WTC11 (cell line): Measurements from ENCODE around the gene CAVIN1.

Experiments
- ATF1 ChIP-seq: sonication (generic); formaldehyde crosslinking; IDR thresholded peaks from 2 replicates; pipeline ENCODE4 v1.8.1; 2023; ENCODE audit warnings: mild to moderate bottlenecking, moderate library complexity, missing genetic modification reagents
- ESRRA ChIP-seq: sonication (generic); formaldehyde crosslinking; IDR thresholded peaks from 2 replicates; pipeline ENCODE4 v1.8.1; 2022; ENCODE audit warnings: mild to moderate bottlenecking, missing genetic modification reagents, borderline replicate concordance
- SP1 ChIP-seq: sonication (generic); formaldehyde crosslinking; conservative IDR thresholded peaks from 2 replicates; pipeline ENCODE4 v1.8.1; 2022; ENCODE audit warnings: missing genetic modification reagents
- TF ChIP-seq, protein P1 (sequence below): fragments of 200-600 bp; IDR thresholded peaks from 2 replicates; pipeline ENCODE4 v1.8.0; 2022; ENCODE audit warnings: antibody characterized with exemption

GRCh38 chr17:42363767-42364585 lies 59.1 kb downstream of the CAVIN1 start:
- TF ChIP-seq ESRRA (CRISPR knock-in tag) (no peak), SP1 (no peak), ATF1 (CRISPR knock-in tag) (no peak)
- TF ChIP-seq, protein P1, sequence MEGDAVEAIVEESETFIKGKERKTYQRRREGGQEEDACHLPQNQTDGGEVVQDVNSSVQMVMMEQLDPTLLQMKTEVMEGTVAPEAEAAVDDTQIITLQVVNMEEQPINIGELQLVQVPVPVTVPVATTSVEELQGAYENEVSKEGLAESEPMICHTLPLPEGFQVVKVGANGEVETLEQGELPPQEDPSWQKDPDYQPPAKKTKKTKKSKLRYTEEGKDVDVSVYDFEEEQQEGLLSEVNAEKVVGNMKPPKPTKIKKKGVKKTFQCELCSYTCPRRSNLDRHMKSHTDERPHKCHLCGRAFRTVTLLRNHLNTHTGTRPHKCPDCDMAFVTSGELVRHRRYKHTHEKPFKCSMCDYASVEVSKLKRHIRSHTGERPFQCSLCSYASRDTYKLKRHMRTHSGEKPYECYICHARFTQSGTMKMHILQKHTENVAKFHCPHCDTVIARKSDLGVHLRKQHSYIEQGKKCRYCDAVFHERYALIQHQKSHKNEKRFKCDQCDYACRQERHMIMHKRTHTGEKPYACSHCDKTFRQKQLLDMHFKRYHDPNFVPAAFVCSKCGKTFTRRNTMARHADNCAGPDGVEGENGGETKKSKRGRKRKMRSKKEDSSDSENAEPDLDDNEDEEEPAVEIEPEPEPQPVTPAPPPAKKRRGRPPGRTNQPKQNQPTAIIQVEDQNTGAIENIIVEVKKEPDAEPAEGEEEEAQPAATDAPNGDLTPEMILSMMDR = no peak
